ENCODE data around the gene ZNF28. TPM values are rescaled to one million over a fixed set of nuclear protein-coding genes. Genes with fewer than 3 reads are reported as not detected.
"Not testable (repeated sequence)": the region's sequence is repeated elsewhere in the genome, so short reads cannot be mapped to it uniquely, and the experiment has no call there.

ZNF28 gene
- total and polyA plus RNA-seq, 2 of the 4 experiments (the other 2 are of a cell fraction), result 4.4 to 24.7 TPM

- H3K18ac ChIP-seq (ENCODE audit: low read depth, low read length); H3K4ac ChIP-seq (ENCODE audit: low read depth, low read length); H4K20me1 ChIP-seq (ENCODE audit: insufficient read depth, low read length); H4K5ac ChIP-seq (ENCODE audit: low read depth, low read length); H3K4me3 ChIP-seq (ENCODE audit: insufficient read depth, low read depth, low read length); H2AK5ac ChIP-seq (ENCODE audit: low read depth, low read length); H3K9me3 ChIP-seq (ENCODE audit: control insufficient read depth, insufficient read depth, low read length); H3K79me1 ChIP-seq (ENCODE audit: low read depth in 1 of 2, low read length in 2 of 2); H3K9ac ChIP-seq (ENCODE audit: low read depth, low read length); dilution Hi-C loops (cut with HindIII; ENCODE audit: low sequenced_read_pairs, unreplicated experiment); H2BK15ac ChIP-seq (ENCODE audit: low read depth, low read length); H3K27ac ChIP-seq (ENCODE audit: insufficient read depth, low read length); H3K27me3 ChIP-seq (ENCODE audit: control insufficient read depth, insufficient read depth, low read length); H3K9me1 ChIP-seq (ENCODE audit: insufficient read depth, low read length); DNase-seq; H3K14ac ChIP-seq (replicated peaks; ENCODE audit: low read depth, low read length); H2BK5ac ChIP-seq (ENCODE audit: low read depth, low read length, poor library complexity, severe bottlenecking); H4K8ac ChIP-seq (ENCODE audit: low read depth in 2 of 2, low read length in 2 of 2); CTCF ChIA-PET; ATAC-seq (ENCODE audit: low read depth); H2BK20ac ChIP-seq (ENCODE audit: low read depth, low read length); H2AK9ac ChIP-seq (replicated peaks; ENCODE audit: low read depth, low read length, poor library complexity); H4K91ac ChIP-seq (ENCODE audit: insufficient read depth, low read depth, low read length); in situ Hi-C loops (cut with MboI; ENCODE audit: low sequenced_read_pairs); H3K36me3 ChIP-seq (ENCODE audit: control insufficient read depth, insufficient read depth, low read length); H3K23ac ChIP-seq (ENCODE audit: low read depth, low read length); intact Hi-C loops (cut with micrococcal nuclease); H2BK120ac ChIP-seq (ENCODE audit: low read depth, low read length); H2AFZ ChIP-seq (replicated peaks; ENCODE audit: low read length, poor library complexity); BruUV-seq (replicated peaks); H3K56ac ChIP-seq (ENCODE audit: extremely low read depth, insufficient read depth, low read length); H3K4me2 ChIP-seq (ENCODE audit: low read depth, low read length); POLR2A ChIA-PET (ENCODE audit: unreplicated experiment); H3K4me1 ChIP-seq (ENCODE audit: control insufficient read depth, insufficient read depth, low read length): not testable (repeated sequence)
- 71% methylated on average over 1 of the region's 7 CpGs; no CpG with 5 or more reads in 1 of the 2 experiments for WGBS, 2 experiments (ENCODE audit: extremely low coverage in 2 of 2, insufficient read length in 1 of 2)
These were observed 8.4 kb upstream of the ZNF28 start for GRCh38 chr19:52829866-52830265.
